Liver (tissue), 9 donors: ENCODE data around the gene SLC39A6. TPM values are rescaled to one million over a fixed set of nuclear protein-coding genes. Genes with fewer than 3 reads are reported as not detected.

Source experiments
- DNase-seq: peaks from one replicate; pipeline ENCODE4 v3.0.0-alpha.2; 2017; ENCODE audit warnings: low spot score
- H3K27ac ChIP-seq, 2 donors: one replicate each; pipeline ENCODE4 v1.7.0; 2013; ENCODE audit warnings: inconsistent platforms in 2 of 2, low read length in 2 of 2, control low read depth in 1 of 2, low read depth in 1 of 2, mild to moderate bottlenecking in 1 of 2
- H3K27me3 ChIP-seq, 4 donors: one replicate each; pipeline versions ENCODE4 v1.6.1 to v1.7.0; 2013; ENCODE audit warnings: low read length in 3 of 4, inconsistent platforms in 1 of 4, mild to moderate bottlenecking in 1 of 4, moderate library complexity in 1 of 4; ENCODE audit not compliant: control insufficient read depth in 4 of 4, insufficient read depth in 4 of 4
- H3K36me3 ChIP-seq, 4 donors: one replicate each; pipeline versions ENCODE4 v1.6.1 to v1.7.0; 2013; ENCODE audit warnings: low read length in 3 of 4, mild to moderate bottlenecking in 3 of 4, low read depth in 1 of 4, moderate library complexity in 1 of 4; ENCODE audit not compliant: control insufficient read depth in 4 of 4, insufficient read depth in 3 of 4
- H3K4me1 ChIP-seq, 4 donors: one replicate each; pipeline versions ENCODE4 v1.6.1 to v1.7.0; 2013; ENCODE audit warnings: low read length in 3 of 4, mild to moderate bottlenecking in 3 of 4, moderate library complexity in 1 of 4; ENCODE audit not compliant: control insufficient read depth in 4 of 4, insufficient read depth in 4 of 4
- H3K4me3 ChIP-seq, 3 donors: one replicate each; pipeline versions ENCODE4 v1.6.1 to v1.7.0; 2013; ENCODE audit warnings: low read length in 3 of 3, control low read depth in 1 of 3, low read depth in 1 of 3, mild to moderate bottlenecking in 1 of 3
- H3K9ac ChIP-seq, 2 donors: one replicate each; pipeline ENCODE4 v1.7.0; 2013; ENCODE audit warnings: low read length in 2 of 2, mild to moderate bottlenecking in 2 of 2, moderate library complexity in 2 of 2, control low read depth in 1 of 2, low read depth in 1 of 2
- H3K9me3 ChIP-seq, 4 donors: one replicate each; pipeline versions ENCODE4 v1.6.1 to v1.7.0; 2013; ENCODE audit warnings: low read length in 3 of 4; ENCODE audit not compliant: control insufficient read depth in 4 of 4
- EGR1 ChIP-seq, 2 donors: IDR thresholded peaks; 2 replicates each; pipeline ENCODE4 v1.6.1; 2016 to 2018; ENCODE audit warnings: antibody characterized with exemption in 2 of 2, low read depth in 2 of 2
- FOXA1 ChIP-seq: IDR thresholded peaks from 2 replicates; pipeline ENCODE4 v1.6.1; 2016; ENCODE audit warnings: antibody characterized with exemption
- FOXA2 ChIP-seq: IDR thresholded peaks from 2 replicates; pipeline ENCODE4 v1.6.1; 2016; ENCODE audit warnings: antibody characterized with exemption
- GABPA ChIP-seq, 2 donors: IDR thresholded peaks in 1 of 2; conservative IDR thresholded peaks in 1 of 2; 2 replicates each; pipeline ENCODE4 v1.6.1; 2016; ENCODE audit warnings: antibody characterized with exemption in 2 of 2, mild to moderate bottlenecking in 1 of 2, moderate library complexity in 1 of 2
- HNF4A ChIP-seq, 2 donors: conservative IDR thresholded peaks; 2 replicates each; pipeline ENCODE4 v1.6.1; 2016; ENCODE audit warnings: antibody characterized with exemption in 2 of 2, mild to moderate bottlenecking in 2 of 2
- HNF4G ChIP-seq: IDR thresholded peaks from 2 replicates; pipeline ENCODE4 v1.6.1; 2016; ENCODE audit warnings: antibody characterized with exemption
- JUND ChIP-seq, 2 donors: IDR thresholded peaks; 2 replicates each; pipeline ENCODE4 v1.6.1; 2016; ENCODE audit warnings: antibody characterized with exemption in 2 of 2
- NR2F2 ChIP-seq: IDR thresholded peaks from 2 replicates; pipeline ENCODE4 v1.6.1; 2016; ENCODE audit warnings: antibody characterized with exemption
- RAD21 ChIP-seq, 2 donors: IDR thresholded peaks; 2 replicates each; pipeline ENCODE4 v1.6.1; 2016; ENCODE audit warnings: antibody characterized with exemption in 2 of 2, mild to moderate bottlenecking in 2 of 2
- REST ChIP-seq: IDR thresholded peaks from 2 replicates; pipeline ENCODE4 v1.6.1; 2016; ENCODE audit warnings: antibody characterized with exemption, mild to moderate bottlenecking
- RXRA ChIP-seq, 2 donors: IDR thresholded peaks; 2 replicates each; pipeline ENCODE4 v1.6.1; 2017 to 2018; ENCODE audit warnings: antibody characterized with exemption in 2 of 2, mild to moderate bottlenecking in 1 of 2
- SP1 ChIP-seq: IDR thresholded peaks from 2 replicates; pipeline ENCODE4 v1.6.1; 2018; ENCODE audit warnings: antibody characterized with exemption, mild to moderate bottlenecking
- TAF1 ChIP-seq: conservative IDR thresholded peaks from 2 replicates; pipeline ENCODE4 v1.6.1; 2016; ENCODE audit warnings: antibody characterized with exemption, mild to moderate bottlenecking
- YY1 ChIP-seq: IDR thresholded peaks from 2 replicates; pipeline ENCODE4 v1.6.1; 2016; ENCODE audit warnings: antibody characterized with exemption, mild to moderate bottlenecking
- WGBS: extraction: QIAGEN DNeasy Blood & Tissue Kit; methylation state at CpG from one replicate; pipeline ENCODE4 v1.1.7; 2013; 5-methylcytosine and 5-hydroxymethylcytosine counted together
- polyA plus RNA-seq, 2 donors: library from polyadenylated mRNA; stranded (reverse) in 1 of 2; unstranded in 1 of 2; fragments of 200-250 nt in 1 of 2; fragments of >200 nt in 1 of 2; fragmentation: Nextera tagmentation in 1 of 2; extraction: Ambion mirVana in 1 of 2; gene quantifications; one replicate each; pipeline versions ENCODE4 v1.2.1 to v1.2.3, GENCODE V29; 2013 to 2015
- total RNA-seq, 2 donors: library from RNA; depleted of rRNA; stranded (reverse); fragments of >200 nt; gene quantifications; one replicate each; pipeline ENCODE4 v1.2.3, GENCODE V29; 2014
- TF ChIP-seq, protein P1 (sequence below): IDR thresholded peaks from 2 replicates; pipeline ENCODE4 v1.6.1; 2016; ENCODE audit warnings: antibody characterized with exemption
- TF ChIP-seq, protein P2 (sequence below): fragments of 150-350 bp; IDR thresholded peaks from 2 replicates; pipeline ENCODE4 v1.5.1; 2017; ENCODE audit warnings: improper control_type of control experiment, low read depth, low read length; ENCODE audit not compliant: missing input control
- TF ChIP-seq, protein P3 (sequence below): IDR thresholded peaks from 2 replicates; pipeline ENCODE4 v1.6.1; 2016; ENCODE audit warnings: antibody characterized with exemption
- donor health status: healthy.
- donor health status: healthy.
- donor health status: healthy.
- donor health status: healthy.
- donor health status: healthy.

SLC39A6 gene
- total and polyA plus RNA-seq, 4 donors, result 4.6 to 16.6 (median 8.3) TPM

- TF ChIP-seq, protein P1, sequence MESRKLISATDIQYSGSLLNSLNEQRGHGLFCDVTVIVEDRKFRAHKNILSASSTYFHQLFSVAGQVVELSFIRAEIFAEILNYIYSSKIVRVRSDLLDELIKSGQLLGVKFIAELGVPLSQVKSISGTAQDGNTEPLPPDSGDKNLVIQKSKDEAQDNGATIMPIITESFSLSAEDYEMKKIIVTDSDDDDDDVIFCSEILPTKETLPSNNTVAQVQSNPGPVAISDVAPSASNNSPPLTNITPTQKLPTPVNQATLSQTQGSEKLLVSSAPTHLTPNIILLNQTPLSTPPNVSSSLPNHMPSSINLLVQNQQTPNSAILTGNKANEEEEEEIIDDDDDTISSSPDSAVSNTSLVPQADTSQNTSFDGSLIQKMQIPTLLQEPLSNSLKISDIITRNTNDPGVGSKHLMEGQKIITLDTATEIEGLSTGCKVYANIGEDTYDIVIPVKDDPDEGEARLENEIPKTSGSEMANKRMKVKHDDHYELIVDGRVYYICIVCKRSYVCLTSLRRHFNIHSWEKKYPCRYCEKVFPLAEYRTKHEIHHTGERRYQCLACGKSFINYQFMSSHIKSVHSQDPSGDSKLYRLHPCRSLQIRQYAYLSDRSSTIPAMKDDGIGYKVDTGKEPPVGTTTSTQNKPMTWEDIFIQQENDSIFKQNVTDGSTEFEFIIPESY, result no peak
- TF ChIP-seq FOXA1 (no peak), NR2F2 (no peak), HNF4A (conservative IDR thresholded peaks at IDR 0.05) (peak; percentile 42 to 47), SP1 (no peak)
- TF ChIP-seq, protein P2, sequence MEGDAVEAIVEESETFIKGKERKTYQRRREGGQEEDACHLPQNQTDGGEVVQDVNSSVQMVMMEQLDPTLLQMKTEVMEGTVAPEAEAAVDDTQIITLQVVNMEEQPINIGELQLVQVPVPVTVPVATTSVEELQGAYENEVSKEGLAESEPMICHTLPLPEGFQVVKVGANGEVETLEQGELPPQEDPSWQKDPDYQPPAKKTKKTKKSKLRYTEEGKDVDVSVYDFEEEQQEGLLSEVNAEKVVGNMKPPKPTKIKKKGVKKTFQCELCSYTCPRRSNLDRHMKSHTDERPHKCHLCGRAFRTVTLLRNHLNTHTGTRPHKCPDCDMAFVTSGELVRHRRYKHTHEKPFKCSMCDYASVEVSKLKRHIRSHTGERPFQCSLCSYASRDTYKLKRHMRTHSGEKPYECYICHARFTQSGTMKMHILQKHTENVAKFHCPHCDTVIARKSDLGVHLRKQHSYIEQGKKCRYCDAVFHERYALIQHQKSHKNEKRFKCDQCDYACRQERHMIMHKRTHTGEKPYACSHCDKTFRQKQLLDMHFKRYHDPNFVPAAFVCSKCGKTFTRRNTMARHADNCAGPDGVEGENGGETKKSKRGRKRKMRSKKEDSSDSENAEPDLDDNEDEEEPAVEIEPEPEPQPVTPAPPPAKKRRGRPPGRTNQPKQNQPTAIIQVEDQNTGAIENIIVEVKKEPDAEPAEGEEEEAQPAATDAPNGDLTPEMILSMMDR, result no peak
- TF ChIP-seq, protein P3, sequence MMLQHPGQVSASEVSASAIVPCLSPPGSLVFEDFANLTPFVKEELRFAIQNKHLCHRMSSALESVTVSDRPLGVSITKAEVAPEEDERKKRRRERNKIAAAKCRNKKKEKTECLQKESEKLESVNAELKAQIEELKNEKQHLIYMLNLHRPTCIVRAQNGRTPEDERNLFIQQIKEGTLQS, result no peak
Observed at GRCh38 chr18:36153203-36153602, 24.1 kb upstream of the SLC39A6 start (continued).

DNA sequence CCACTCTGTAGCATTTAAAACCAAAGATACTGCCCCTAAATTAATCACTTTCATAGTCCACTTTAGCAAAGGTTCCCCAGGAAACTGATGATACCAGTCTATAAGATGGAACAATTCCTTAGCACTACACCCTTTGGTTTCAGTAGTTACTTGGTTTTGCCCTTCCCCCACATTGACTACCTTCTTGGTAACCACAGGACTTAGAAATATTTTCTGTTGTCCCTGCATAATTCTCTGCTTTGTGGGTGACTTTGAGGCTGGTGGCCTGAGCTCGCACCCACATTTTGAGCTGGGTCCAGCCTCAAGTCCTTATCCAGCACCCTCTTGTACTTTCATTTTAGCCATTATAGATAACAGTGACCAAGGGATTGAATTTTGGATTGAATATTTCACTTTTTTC is 23.6 kb upstream of the SLC39A6 start:
- Histone ChIP-seq H3K27me3 (no peaks in the 10 kb centered on the region), H3K4me1 (peaks cover 8 to 26% (median 17%) of the 10 kb centered on the region in 4 donors), H3K4me3 (no peak overlapping the region), H3K27ac (peak overlapping the region; percentile 61 to 72), H3K9ac (no peak overlapping the region), H3K9me3 (no peaks in the 10 kb centered on the region), H3K36me3 (peaks cover 6 to 38% (median 20%) of the 10 kb centered on the region in 4 donors)
- no peak for DNase-seq
- TF ChIP-seq HNF4G (no peak), GABPA (IDR thresholded peaks at IDR 0.05 in 1 of 2, conservative IDR thresholded peaks at IDR 0.05 in 1 of 2) (no peak), TAF1 (no peak), REST (no peak), HNF4A (conservative IDR thresholded peaks at IDR 0.05) (no peak), FOXA1 (no peak), RAD21 (IDR thresholded peaks at IDR 0.05) (no peak), JUND (IDR thresholded peaks at IDR 0.05) (no peak), EGR1 (IDR thresholded peaks at IDR 0.05; ENCODE audit: low read depth in 2 of 2) (no peak), NR2F2 (no peak), RXRA (IDR thresholded peaks at IDR 0.05) (no peak), FOXA2 (no peak), YY1 (no peak)
- TF ChIP-seq, protein P1, result no peak
- TF ChIP-seq, protein P2, result no peak
- TF ChIP-seq, protein P3, result no peak
- 96% methylated on average over 1 of the region's 1 CpG for WGBS
